SHP77 treated with DMSO at 0.1 percent for 48 hours (cell line): ENCODE measurements around the gene KCNAB1.

Experiments used
- DNase-seq: peaks from one replicate; lab custom pipeline; 2025; lab: John Stamatoyannopoulos, UW

KCNAB1 gene

DNA sequence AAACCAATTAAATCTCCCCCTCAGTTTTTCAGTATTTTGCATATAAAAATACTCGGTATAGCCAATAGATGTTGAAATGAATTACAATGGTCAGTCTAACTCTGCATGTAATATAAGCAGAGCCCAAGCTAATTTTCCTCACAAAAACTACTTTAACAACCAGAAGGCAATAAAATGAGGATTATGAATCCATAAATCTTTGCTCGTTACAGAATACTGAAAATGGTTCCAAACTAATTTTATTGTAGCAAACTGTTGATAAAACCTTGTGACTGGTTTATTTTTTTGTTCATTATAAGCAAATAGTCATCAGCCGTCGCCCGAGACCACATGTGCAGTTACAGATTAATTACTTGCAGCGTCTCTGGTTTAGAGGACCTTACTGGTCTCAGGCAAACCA is 251.3 kb downstream of the KCNAB1 start:
- no peak for DNase-seq

DNA sequence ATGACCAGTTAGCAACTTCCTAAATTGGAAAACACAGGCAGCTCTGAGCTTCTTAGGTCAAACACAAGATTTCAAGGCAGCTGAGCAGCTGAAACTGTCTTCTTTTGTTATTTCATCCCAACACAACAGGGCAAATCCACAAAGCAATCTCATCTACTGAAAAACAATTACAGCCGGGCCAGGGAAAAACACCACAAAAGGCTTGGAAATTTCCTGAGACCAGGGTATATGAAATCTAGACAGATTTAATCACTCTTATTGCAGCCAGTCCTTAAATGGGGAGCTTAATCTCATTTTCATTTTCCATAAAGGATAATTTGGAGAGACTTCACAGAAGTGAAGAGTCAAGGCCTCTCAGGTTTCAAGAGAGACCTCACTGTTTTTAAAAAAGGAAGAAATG is 252.7 kb downstream of the KCNAB1 start:
- no peak for DNase-seq

DNA sequence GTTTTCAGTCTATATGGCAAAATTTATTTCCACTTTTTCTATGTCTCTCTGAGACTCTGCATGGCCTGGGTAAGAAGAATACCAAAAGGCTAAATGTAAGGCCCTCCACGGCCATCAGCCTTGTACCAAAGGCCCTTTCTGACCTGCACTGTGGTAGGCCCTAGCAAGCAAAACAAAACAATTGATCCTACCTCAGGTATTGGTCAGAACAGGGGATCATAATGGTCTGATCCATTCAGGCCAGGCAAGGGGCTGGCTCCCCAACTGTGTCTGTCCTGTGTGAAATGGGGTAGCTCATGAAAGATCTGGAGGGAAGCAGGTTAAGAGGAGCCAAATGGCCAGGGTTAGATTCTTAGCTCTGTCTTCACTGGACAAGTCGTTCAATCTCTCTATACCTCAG is 253.3 kb downstream of the KCNAB1 start:
- no peak for DNase-seq

DNA sequence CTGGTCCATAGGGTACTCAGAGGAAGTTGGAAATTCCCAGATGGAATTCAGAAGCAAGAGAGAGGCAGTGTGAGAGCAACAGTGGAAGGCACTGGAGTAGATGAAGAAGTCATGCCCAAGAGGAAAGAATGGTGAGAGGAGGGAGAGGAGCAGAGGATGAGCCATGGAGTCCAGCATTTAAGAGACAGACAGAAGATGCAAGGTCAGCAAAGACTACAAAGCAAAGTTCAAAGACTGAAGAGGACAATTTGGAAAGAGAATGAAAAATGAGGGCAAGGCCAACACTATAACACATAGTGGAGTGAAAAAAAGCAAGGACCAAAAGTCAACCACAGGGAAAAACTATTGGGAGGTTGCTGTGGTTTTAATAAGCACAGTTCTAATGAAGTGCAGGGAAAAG is 255.8 kb downstream of the KCNAB1 start:
- no peak for DNase-seq

DNA sequence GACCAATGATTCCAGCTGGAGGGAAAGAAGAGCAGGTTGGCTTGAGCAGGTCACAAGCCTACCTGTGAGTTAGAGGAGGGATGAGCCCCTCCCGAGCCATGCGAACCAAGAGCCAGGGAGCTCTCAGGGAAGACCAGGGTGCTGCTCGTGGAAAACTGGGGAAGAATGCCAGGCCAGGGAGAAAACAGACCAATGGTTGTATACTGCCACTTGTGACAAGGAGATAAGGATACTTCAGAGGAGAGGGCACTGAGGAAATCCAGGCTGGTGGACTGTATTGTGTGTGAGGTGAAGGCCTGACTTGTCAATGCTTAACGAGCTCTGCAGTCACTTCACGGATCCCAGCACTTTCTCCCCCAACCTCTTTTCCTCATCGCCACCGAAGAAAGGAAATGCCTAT is 256.9 kb downstream of the KCNAB1 start:
- DNase-seq, result no peak

DNA sequence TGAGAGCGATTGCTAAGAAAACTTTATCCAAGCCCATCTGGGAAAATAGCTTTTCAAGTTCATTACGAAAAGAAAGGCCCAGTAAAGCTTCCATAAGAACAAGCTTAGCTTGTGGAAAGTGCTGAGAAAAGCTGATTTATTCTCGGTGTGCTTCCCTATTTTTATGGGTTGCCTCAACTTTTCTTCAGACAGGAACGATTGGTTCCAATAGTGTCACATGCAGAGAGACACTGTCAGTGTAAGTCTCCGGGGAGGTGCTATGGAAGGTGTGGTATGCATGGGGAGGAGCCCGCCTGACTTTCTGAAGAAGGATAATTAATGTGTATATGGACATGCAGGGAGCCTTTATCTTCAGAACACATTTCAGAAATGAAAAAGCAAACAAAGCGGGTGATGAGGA is 257.3 kb downstream of the KCNAB1 start:
- DNase-seq, result no peak

DNA sequence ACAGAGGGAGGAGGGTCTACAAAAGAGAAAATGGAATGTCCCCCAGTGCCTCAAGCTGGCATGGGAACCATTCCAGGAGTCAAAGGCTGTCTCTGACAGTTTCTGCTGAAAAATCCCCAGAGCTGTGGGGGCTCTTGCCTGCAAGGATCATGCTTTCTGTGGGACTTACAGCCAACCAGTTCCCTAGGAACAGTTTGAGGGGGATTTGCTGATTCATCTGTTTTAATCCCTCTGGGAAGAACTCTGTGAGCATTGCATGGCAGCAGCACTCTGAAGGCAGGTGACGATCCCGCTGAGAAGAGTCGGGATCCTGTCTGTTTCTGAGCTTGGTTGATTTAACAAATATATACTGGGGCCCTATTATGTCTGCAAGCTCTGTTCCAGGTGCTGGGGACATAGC is 258.5 kb downstream of the KCNAB1 start:
- DNase-seq, result no peak

DNA sequence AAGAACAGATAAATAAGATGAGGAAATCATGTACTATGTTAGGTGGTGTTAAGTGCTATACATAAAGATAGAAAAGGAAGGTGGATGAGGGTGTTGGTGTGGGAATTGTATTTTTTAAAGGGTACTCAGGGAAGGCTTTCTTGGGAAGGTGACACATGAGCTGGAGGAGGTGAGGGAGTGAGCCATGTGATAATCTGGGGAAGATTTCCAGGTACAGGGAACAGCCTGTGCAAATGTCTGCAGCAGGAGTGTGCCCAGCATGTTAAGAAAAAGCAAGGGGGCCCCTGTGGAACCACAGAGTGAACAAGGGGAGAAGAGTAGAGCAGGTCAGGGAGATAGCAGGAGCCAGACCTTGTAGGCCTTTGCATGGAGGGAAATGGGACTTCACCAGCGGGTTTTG is 258.9 kb downstream of the KCNAB1 start:
- DNase-seq, result no peak

DNA sequence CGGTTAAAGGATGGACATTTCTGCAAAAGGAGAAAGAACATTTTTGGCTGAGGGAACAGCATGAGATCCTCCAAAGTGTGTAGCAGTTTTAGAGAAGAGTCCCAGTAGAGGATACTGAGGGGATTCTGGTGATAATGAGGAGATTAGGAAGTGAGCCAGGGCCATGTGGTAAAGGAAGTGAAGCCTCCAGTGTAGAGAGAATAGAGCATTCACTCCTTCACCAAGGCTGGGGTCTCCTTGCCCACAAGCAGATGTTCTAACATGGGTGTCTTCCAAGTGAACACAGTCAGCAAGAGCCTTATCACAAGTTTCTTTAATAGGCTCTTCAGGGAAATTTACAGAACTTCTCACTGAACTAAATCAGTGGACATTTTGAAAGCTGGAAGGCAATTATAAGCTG is 260.9 kb downstream of the KCNAB1 start:
- no peak for DNase-seq

DNA sequence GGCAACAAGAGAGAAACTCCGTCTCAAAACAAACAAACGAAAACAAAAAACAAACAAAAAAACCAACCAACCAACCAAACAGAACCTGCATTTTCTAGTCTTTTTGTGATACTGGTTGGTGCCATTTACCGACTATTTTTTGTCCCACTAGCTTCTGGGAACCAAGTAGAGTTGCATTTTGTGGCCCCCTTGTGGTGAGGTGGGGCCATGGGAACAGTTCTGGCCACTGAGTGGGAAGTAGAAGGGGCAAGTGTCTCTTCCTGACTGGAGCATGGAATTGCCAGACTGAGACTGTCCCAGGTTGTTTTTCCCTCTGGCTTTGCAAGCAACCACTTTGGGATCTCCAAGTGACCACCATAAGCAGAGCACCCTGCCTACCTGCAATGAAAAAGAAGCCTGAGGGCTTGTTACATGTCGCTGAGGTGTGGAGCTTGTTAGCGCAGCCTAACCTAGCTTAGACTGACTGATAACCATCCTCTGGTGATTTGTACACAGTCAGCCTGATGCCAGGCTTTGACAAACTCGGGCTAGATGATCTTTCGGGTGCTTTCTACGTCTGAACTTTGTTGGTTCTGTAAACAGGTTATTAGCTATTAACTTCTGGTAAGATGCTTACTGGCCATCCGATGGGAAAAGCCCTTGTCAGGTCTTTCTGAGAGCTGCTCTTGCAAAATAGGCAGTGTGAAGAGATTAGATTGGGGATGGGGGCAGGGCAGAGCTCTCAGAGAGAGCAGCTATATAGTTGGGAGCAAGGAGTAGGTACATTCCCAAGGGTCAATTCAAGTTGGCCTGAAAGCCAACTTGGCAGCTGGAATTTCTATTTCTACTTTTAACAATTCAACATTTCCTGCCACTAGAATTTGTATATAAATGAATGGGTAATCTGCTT is 262.3 kb downstream of the KCNAB1 start:
- DNase-seq, result peak; percentile 10

DNA sequence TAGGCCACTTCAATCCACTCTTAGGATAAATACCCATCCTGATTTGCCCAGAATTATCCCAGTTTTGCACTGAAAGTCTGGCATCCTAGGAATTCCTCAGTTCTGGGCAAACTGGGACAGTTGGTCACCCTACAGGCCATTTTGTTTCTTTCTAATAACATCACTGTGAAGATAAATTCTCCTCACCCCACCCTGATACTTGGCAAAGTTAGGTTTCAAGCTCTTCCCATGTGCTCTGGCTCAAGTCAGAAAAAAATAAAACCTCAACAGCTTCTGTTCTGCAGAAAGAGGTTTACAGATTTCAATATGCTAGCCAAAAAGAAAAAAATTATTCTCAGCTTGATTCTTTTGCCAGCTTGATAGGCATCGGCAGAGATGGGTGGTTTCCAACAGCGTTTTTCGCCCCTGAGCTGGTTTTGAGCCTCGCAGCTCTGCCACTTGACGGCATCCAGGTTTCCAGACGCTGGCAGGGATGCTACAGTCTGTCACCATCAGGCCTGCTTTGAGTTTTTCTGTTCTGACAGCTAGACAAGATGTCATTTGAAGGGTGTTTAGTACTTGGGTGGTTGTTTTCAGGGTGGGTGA is 263.2 kb downstream of the KCNAB1 start:
- DNase-seq, result no peak

DNA sequence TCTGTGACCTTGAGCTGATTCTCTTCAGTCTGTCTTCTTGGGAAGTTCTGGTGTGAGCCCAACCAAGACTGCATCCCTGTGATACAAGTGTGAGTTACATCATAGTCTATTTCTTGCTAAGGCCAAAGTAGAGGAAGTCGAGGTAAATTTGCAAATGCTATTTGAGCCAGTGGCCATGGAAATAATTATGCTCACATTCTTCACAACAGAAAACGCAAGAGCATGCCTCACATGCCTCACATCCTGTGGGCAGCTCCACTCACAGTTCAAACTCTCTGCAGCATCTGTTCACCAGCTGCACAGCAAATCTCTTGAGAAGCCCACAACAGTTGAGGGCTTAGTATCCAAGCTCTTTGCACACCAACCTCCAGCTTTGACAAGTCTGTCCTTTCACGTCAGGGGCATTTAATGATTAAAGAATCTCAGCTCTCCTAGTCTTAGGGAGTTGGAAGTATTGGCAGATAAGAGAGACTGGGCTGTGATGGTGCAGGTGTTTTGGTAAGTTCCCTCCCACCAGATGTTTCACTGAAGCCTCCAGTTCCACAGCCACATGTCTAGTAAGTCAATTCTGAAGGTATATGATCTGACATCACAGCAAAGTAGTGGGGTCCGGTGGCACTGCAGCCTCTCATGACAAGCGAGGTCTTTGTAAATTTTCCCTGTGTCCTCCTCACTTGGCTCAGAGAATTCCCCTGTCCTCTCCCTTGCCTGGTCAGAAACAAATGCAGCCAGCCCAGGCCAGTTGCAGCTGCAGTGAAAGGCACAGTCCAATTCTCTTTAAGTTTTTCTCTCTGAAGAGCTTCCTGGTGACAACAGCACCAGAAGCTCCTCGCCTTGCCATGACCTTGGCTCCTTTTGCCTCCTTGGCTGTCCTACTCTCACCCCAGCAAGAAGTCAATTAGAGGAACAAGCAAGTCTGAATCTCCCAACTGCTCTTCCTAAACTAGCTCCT is 268.4 kb downstream of the KCNAB1 start:
- no peak for DNase-seq

DNA sequence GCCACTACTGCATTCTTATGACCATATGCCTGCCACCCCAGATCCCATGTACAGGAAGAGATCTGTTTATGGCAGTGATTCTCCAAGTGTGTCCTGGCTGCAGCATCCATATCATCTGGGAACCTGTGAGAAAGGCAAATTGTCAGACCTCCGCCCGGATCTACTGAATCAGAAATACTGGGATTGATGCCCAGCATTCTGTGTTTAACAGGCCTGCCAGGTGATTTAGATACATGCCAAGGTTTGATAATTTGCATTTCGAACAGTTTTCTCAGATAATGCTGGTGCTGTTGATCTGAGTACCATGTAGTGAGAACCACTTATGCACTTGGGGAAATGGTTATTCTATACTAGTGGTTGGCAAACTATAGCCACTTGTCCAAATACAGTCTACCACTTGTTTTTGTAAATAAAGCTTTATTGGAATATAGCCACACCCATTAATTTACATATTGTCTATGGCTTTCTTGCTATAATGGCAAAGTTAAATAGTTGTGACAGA is 269.1 kb downstream of the KCNAB1 start:
- DNase-seq, result no peak

DNA sequence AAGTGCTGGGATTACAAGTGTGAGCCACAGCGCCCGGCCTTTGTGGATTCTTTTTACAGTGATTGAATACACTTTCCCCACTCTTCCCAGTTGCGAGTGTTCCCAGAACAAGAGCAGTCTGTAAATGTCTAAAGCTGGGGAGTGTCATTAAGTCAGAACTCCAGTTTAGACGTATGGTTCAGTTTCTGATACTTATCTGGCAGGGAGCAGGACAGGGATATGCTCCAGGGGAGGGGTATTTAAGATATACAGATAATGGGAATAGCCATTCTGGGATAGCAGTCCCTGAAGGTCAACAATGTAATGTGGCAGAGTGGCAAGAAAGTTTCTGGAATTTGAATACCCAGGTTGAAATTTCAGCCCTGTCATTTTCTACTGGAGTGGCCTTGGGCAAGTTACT is 270.5 kb downstream of the KCNAB1 start:
- no peak for DNase-seq

DNA sequence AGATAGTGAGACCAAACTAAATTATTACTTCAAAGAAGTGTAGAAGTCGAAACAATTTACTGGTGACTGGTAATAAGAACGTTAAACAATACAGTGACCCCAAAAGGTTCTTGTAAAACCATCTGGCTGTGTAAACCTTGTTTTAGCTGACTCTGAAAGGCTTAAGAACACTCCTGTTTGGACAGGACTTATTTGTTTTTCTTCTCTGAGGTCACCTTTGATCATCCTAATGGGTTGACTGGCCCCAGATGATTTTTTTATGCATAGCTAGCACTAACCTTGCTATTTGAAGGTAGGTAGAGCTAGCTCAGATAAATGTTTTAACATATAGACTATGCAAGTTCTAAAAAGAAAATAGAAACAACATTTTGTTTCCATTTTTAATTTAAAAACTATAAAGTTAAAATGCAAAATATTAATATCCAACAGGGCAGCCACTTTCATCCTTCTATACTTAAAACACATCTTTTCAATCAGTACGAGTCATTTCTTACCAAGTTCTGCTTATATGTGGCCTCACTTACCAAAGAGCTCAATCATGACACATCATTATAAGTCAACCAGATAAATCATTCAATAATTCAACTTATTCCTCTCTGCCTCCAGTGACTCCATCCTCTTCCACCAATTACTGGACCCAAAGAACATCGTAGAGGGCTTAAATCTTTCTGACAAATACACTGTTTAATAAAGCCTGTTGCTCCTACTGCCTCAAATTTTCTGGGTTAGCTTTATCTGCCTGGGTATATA is 275.8 kb downstream of the KCNAB1 start:
- no peak for DNase-seq

DNA sequence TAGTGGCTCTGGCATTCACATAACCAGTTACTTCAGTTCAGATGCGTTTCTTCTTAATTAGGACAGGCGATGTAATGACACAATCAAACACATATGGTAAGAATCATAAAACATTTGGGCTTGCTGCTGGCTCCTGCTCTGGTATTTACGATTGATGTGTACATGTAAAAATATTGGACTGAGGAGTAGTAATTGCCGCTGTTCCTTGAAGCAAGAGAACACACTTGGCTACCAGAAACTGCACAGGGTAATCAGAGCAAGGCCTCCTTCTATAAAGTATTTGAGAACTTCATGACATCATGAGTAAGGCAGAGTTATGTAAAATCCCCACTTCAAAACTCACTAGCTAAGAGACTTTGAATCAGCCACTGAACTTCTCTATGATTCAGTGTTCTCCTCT is 276.5 kb downstream of the KCNAB1 start:
- DNase-seq, result no peak

DNA sequence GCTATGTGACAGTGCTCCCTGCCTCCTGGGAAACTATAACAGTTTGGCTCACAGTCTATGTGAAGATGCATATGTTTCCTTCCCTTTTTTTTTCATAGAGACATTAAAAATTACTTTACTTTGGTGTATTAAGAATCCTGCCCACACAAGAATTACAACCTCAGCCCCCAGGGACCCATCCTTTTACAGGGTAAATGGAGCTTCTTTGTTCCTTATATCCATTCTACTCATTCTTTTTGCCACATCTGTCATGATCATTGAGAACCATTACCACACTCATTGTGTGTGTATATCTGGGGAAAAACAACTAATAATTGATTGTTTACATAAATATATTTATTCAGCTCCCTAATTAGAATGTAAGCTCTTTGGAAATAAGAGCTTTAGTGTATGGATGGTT is 277.2 kb downstream of the KCNAB1 start:
- DNase-seq, result no peak

DNA sequence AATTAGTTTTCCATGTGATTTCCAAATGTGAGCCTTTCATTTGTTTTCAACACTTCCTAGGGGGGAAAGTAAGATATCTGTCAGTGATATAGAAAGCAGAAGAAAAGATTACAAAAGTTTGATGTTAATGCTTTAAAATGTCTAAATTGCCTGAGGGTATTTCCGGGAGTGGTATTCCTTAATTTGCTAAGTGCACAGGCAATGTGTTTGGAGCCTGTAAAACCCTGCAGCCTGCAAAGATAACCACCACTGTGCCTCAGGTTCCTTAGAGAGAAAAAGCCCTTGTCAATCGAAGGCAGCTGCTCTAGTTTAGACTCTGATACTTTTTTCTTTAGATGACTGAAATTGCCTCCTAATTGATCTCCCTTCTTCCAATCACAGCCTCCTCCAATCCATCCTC is 279.7 kb downstream of the KCNAB1 start:
- no peak for DNase-seq

DNA sequence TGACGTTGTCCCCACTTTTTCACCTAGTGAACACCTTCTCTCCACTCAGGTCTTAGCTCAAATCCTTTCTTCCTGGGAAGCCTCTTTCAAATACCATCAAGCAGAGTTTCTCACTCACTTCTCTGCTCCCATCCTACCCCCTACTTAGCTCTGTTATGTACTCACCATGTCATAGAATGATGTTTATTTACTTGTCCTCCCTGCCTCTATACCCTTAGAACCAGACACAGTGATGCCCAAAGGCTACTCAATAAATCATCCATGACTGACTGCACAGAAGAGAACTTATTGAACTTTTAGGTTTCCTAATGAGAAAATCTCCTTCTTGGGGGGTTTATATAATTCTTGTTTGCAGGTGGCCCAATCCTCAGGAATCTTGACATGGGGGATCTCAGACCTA is 280.4 kb downstream of the KCNAB1 start:
- no peak for DNase-seq

DNA sequence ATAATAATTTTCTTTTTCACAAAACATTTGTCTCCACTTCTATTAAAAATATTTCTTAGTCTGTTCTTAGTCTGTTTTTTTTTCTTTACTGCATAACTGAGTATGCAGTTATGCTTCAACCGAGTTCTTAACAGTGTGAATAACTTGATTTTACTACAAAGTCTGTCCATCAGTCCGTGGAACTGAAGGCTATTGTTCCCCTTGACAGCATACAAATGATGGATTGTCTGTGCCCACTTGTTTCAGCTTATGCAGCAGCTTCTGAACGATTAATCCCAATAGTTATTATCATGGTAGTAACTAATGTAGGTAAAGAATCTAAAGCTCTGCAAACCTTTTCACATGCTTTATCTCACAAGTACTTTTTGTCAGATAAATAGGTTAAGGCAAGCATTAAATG is 283.8 kb downstream of the KCNAB1 start:
- DNase-seq, result no peak

DNA sequence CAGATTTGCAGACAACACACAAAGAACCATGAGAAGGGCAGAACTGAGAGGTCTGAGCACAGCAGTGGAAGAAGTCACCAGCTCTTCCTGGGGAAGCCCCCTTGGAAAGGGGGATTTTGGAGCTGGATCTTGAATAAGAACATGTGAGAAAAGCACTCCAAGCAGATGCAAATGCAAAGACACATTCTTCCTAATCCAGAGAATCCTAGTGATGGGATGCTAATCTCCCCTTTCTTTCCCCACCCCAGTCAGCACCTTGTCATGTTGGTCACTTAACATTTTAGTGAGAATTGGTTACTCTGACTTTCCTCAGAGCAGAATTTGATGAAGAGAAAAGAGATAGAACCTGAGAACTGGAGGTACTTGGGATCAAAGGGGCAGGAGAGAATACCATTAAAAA is 286.0 kb downstream of the KCNAB1 start:
- DNase-seq, result no peak
